Ovary (tissue), 3 donors: ENCODE measurements around the gene SMC1B.
"Not testable (repeated sequence)": the region's sequence is repeated elsewhere in the genome, so short reads cannot be mapped to it uniquely, and the experiment has no call there.

ENCODE experiments used
- POLR2A ChIP-seq: fragments of 450-650 bp; IDR thresholded peaks from one replicate; pipeline ENCODE4 v1.6.1; 2017; ENCODE audit warnings: antibody characterized with exemption, mild to moderate bottlenecking, moderate library complexity
- TF ChIP-seq, protein P1 (sequence below), 3 donors: fragments of 450-650 bp in 2 of 3; fragments of 200-600 bp in 1 of 3; IDR thresholded peaks; one replicate each; pipeline versions ENCODE4 v1.5.1 to v1.8.0; 2016 to 2022; ENCODE audit warnings: antibody characterized with exemption in 3 of 3, mild to moderate bottlenecking in 1 of 3
- donor health status: DM: no; HTN: no; CAD: no.

DNA sequence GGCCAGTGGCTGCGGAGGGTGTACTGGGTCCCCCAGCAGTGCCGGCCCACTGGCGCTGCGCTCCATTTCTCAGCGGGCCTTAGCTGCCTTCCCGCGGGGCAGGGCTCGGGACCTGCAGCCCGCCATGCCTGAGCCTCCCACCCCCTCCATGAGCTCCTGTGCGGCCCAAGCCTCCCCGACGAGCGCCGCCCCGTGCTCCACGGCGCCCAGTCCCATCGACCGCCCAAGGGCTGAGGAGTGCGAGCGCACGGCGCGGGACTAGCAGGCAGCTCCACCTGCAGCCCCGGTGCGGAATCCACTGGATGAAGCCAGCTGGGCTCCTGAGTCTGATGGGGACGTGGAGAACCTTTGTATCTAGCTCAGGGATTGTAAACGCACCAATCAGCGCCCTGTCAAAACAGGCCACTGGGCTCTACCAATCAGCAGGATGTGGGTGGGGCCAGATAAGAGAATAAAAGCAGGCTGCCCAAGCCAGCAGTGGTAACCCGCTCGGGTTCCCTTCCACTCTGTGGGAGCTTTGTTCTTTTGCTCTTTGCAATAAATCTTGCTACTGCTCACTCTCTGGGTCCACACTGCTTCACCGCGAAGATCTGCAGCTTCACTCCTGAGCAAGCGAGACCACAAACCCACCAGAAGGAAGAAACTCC is 23.6 kb upstream of the SMC1B start:
- TF ChIP-seq, protein P1, sequence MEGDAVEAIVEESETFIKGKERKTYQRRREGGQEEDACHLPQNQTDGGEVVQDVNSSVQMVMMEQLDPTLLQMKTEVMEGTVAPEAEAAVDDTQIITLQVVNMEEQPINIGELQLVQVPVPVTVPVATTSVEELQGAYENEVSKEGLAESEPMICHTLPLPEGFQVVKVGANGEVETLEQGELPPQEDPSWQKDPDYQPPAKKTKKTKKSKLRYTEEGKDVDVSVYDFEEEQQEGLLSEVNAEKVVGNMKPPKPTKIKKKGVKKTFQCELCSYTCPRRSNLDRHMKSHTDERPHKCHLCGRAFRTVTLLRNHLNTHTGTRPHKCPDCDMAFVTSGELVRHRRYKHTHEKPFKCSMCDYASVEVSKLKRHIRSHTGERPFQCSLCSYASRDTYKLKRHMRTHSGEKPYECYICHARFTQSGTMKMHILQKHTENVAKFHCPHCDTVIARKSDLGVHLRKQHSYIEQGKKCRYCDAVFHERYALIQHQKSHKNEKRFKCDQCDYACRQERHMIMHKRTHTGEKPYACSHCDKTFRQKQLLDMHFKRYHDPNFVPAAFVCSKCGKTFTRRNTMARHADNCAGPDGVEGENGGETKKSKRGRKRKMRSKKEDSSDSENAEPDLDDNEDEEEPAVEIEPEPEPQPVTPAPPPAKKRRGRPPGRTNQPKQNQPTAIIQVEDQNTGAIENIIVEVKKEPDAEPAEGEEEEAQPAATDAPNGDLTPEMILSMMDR (IDR thresholded peaks at IDR 0.05) = not testable (repeated sequence)
- not testable (repeated sequence) for TF ChIP-seq POLR2A
